Adipocyte (in vitro differentiated cells): ENCODE results near the gene CEP55.
A peak's percentile ranks its signal among the peaks of the same experiment; 100 is the strongest.

ENCODE experiments used
- DNase-seq: peaks from one replicate; pipeline ENCODE4 v3.0.0-alpha.2; 2015; ENCODE audit warnings: low read depth
- H3K27me3 ChIP-seq: replicated peaks from 2 replicates; pipeline ENCODE4 v1.7.0; 2013; ENCODE audit warnings: mild to moderate bottlenecking, low read length, moderate library complexity; ENCODE audit not compliant: control insufficient read depth, insufficient read depth
- H3K36me3 ChIP-seq: 2 replicates; pipeline ENCODE4 v1.7.0; 2013; ENCODE audit warnings: low read length, mild to moderate bottlenecking, moderate library complexity; ENCODE audit not compliant: control insufficient read depth, insufficient read depth, severe bottlenecking
- H3K4me1 ChIP-seq: 2 replicates; pipeline ENCODE4 v1.7.0; 2013; ENCODE audit warnings: mild to moderate bottlenecking, low read length, moderate library complexity; ENCODE audit not compliant: control insufficient read depth, insufficient read depth
- H3K4me3 ChIP-seq: 2 replicates; pipeline ENCODE4 v1.7.0; 2013; ENCODE audit warnings: mild to moderate bottlenecking, low read length, moderate library complexity
- H3K9ac ChIP-seq: 2 replicates; pipeline ENCODE4 v1.7.0; 2013; ENCODE audit warnings: mild to moderate bottlenecking, low read length, moderate library complexity
- H3K9me3 ChIP-seq: 2 replicates; pipeline ENCODE4 v1.7.0; 2013; ENCODE audit warnings: mild to moderate bottlenecking, low read length, moderate library complexity; ENCODE audit not compliant: control insufficient read depth

The CEP55 gene

GRCh38 chr10:93550606-93551005, 54.2 kb downstream of the CEP55 start:
- no peak for DNase-seq
- no peaks in the 10 kb centered on the region for H3K36me3 ChIP-seq
- H3K4me1 ChIP-seq = peaks cover 21% of the 10 kb centered on the region
- H3K9ac ChIP-seq = no peak overlapping the region
- no peaks in the 10 kb centered on the region for H3K9me3 ChIP-seq
- H3K4me3 ChIP-seq = no peak overlapping the region
- peaks cover 9% of the 10 kb centered on the region for H3K27me3 ChIP-seq

GRCh38 chr10:93552780-93553179, 56.4 kb downstream of the CEP55 start:
- H3K4me3 ChIP-seq = no peak overlapping the region

GRCh38 chr10:93553482-93554315, 57.3 kb downstream of the CEP55 start:
- Histone ChIP-seq H3K4me1 (peaks cover 23% of the 10 kb centered on the region), H3K9me3 (no peaks in the 10 kb centered on the region), H3K27me3 (no peaks in the 10 kb centered on the region), H3K9ac (peak overlapping the region; percentile 56), H3K36me3 (no peaks in the 10 kb centered on the region), H3K4me3 (no peak overlapping the region)
- DNase-seq = no peak

More at GRCh38 chr10:93552780-93553179, 56.4 kb downstream of the CEP55 start:
- Histone ChIP-seq H3K36me3 (no peaks in the 10 kb centered on the region), H3K9ac (no peak overlapping the region), H3K9me3 (no peaks in the 10 kb centered on the region), H3K4me1 (peaks cover 21% of the 10 kb centered on the region), H3K27me3 (no peaks in the 10 kb centered on the region)
- no peak for DNase-seq

DNA sequence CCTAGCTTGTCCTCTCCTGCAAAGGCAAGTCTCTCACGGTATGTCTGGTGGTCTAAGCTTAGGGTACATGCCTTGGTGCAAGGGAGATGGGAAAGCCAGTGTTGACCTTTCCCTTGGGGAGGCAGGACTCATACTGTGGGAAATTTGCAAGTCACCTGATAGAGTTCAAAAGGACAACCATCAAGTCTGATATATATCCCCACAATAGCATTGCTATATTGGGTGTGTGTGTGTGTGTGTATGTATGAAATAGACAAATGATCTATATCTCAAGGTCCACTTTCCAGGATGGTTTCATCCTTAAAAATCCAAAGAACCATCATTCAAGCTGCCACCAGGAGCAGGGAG, 57.9 kb downstream of the CEP55 start:
- no peaks in the 10 kb centered on the region for H3K36me3 ChIP-seq
- H3K9me3 ChIP-seq = no peaks in the 10 kb centered on the region

DNA sequence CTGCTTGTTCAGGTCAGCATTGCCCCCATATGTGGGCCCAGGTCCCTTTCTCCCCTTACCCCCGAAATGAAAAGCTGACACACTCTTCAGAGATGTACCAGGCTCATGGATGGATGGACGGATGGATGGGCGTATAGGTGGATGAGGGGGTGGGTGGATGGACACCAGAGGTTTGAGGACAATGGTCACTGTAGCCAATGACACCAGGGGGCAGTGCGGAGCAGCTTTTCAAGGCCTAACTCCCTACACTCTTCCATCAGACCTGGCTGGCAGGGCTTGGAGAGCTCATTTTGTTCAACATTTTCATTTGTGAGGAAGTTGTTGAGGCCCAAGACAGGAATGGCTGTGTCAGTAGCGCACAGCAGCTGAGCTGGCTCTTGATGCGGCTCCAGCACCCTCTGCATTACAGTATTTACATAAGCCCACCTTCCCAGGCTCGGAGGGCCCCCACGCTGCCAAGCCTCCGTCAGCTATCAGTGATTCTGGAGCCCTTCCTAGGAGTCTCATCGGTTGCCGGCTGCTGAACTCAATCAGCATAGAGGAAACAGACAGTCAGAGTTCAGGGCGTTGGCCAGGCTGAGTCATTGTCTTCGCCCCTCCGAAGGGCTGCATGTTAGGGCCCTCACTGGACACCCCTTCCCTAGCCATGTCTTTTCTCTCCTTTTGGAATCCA, 58.5 kb downstream of the CEP55 start:
- Histone ChIP-seq H3K9me3 (peaks cover 1% of the 10 kb centered on the region), H3K4me1 (peaks cover 23% of the 10 kb centered on the region), H3K36me3 (no peaks in the 10 kb centered on the region), H3K4me3 (no peak overlapping the region), H3K9ac (no peak overlapping the region), H3K27me3 (no peaks in the 10 kb centered on the region)
- peak; percentile 86 for DNase-seq

More for the DNA sequence above, 57.9 kb downstream of the CEP55 start:
- Histone ChIP-seq H3K9ac (peak overlapping the region; percentile 56), H3K27me3 (no peaks in the 10 kb centered on the region), H3K4me1 (peaks cover 23% of the 10 kb centered on the region), H3K4me3 (no peak overlapping the region)
- no peak for DNase-seq

- Histone ChIP-seq H3K9me3 (peaks cover 5% of the 10 kb centered on the region), H3K4me1 (peaks cover 10% of the 10 kb centered on the region), H3K27me3 (peaks cover 20% of the 10 kb centered on the region), H3K9ac (no peak overlapping the region), H3K36me3 (no peaks in the 10 kb centered on the region), H3K4me3 (no peak overlapping the region)
- DNase-seq = no peak
Observed at GRCh38 chr10:93559490-93559889, 63.1 kb downstream of the CEP55 start.

- Histone ChIP-seq H3K27me3 (peaks cover 30% of the 10 kb centered on the region), H3K9ac (no peak overlapping the region), H3K36me3 (no peaks in the 10 kb centered on the region), H3K4me3 (no peak overlapping the region), H3K9me3 (peaks cover 5% of the 10 kb centered on the region), H3K4me1 (peaks cover 2% of the 10 kb centered on the region)
- no peak for DNase-seq
Observed at GRCh38 chr10:93560541-93560940, 64.1 kb downstream of the CEP55 start.

- no peak overlapping the region for H3K4me3 ChIP-seq
- peaks cover 72% of the 10 kb centered on the region for H3K27me3 ChIP-seq
- H3K4me1 ChIP-seq = peaks cover 5% of the 10 kb centered on the region
- H3K9me3 ChIP-seq = no peaks in the 10 kb centered on the region
- no peaks in the 10 kb centered on the region for H3K36me3 ChIP-seq
- DNase-seq = no peak
- no peak overlapping the region for H3K9ac ChIP-seq
Observed at GRCh38 chr10:93565446-93565845, 69.0 kb downstream of the CEP55 start.

DNA sequence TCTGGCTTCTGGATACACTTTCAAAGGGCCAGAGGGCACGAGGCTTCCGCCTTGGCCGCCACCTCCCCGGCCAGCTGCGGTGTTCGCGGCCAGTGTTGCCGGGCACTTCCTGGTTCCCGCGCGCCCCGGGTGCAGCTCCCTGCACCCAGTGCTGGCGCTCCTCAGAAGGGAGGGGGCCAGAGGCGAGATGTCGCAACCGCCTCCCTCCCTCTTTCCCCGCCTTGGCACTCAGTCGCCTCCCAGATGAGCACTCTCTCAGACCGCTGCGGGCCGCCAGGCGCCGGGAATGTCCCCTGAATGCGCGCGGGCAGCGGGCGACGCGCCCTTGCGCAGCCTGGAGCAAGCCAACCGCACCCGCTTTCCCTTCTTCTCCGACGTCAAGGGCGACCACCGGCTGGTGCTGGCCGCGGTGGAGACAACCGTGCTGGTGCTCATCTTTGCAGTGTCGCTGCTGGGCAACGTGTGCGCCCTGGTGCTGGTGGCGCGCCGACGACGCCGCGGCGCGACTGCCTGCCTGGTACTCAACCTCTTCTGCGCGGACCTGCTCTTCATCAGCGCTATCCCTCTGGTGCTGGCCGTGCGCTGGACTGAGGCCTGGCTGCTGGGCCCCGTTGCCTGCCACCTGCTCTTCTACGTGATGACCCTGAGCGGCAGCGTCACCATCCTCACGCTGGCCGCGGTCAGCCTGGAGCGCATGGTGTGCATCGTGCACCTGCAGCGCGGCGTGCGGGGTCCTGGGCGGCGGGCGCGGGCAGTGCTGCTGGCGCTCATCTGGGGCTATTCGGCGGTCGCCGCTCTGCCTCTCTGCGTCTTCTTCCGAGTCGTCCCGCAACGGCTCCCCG, 70.2 kb downstream of the CEP55 start, which contains the start of gene FFAR4:
Gene FFAR4, plus strand, starts transcription at position 231 of the 842 bp plus-strand sequence. Its CDS starts 56 bp downstream, at position 287.
- peak; percentile 40 for DNase-seq
- Histone ChIP-seq H3K27me3 (peaks cover 78% of the 10 kb centered on the region), H3K4me1 (peaks cover 5% of the 10 kb centered on the region), H3K36me3 (no peaks in the 10 kb centered on the region), H3K9ac (no peak within 1 kb of the TSS), H3K4me3 (peak within 1 kb of the TSS; percentile 52), H3K9me3 (no peaks in the 10 kb centered on the region)

DNA sequence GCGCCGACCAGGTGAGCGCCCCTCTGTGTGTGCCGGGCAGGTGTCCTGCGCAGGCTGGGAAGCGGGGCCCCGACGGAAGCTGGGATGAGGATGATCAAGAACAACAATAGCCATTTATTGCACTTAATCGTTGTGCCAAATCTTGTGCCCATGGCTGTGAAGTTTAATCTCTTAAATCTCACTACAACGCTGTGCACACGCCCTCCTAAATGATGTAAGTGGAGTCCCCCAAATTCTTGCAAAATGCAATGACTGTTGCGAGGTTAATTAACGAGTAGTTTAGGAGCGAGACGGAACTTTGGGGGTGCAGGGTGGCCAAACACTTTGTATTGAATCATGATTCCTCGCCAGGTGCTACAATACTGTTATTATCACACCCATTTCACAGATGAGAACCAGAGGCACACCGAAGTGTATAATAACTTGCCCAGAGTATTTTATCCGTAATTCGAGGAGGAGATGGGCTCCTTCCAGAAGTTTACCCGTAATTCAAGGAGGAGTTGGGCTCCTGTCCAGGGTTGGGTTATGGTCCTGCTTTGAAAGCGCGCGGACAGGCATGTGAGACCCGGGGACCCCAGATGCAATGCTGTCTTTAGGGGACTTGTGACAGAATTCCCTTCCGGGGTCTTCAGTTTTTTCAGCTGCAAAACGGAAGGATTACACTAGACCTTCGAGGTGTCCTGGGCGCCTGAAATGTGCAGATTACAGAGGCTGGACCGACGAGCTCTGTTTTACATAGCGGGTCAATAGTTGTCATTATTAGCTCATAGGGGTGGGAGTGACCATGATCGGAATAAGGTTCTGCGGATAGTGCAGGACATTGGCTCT, 71.1 kb downstream of the CEP55 start:
- Histone ChIP-seq H3K36me3 (no peaks in the 10 kb centered on the region), H3K9me3 (no peaks in the 10 kb centered on the region), H3K9ac (no peak overlapping the region), H3K4me1 (peaks cover 5% of the 10 kb centered on the region), H3K27me3 (peaks cover 80% of the 10 kb centered on the region), H3K4me3 (peak overlapping the region; percentile 54)
- DNase-seq = no peak
